IMR-90 (cell line): ENCODE data around the gene DCD.

Experiments
- CTCF ChIP-seq: conservative IDR thresholded peaks from 2 replicates; pipeline ENCODE4 v1.5.1; 2012; ENCODE audit warnings: mild to moderate bottlenecking, low read depth, low read length, improper control_type of control experiment
- FOS ChIP-seq: fragments of 150-350 bp; IDR thresholded peaks from 2 replicates; pipeline ENCODE4 v1.6.1; 2016; ENCODE audit warnings: low read depth, low read length
- MAFK ChIP-seq: IDR thresholded peaks from 2 replicates; pipeline ENCODE4 v1.6.1; 2012; ENCODE audit warnings: low read depth, low read length, improper control_type of control experiment
- MAZ ChIP-seq: IDR thresholded peaks from 2 replicates; pipeline ENCODE4 v1.6.1; 2012; ENCODE audit warnings: low read depth, mild to moderate bottlenecking, low read length, improper control_type of control experiment, moderate library complexity, borderline replicate concordance
- POLR2A ChIP-seq: IDR thresholded peaks from 2 replicates; pipeline ENCODE4 v1.6.1; 2012; ENCODE audit warnings: mild to moderate bottlenecking, low read depth, low read length
- RAD21 ChIP-seq: IDR thresholded peaks from 2 replicates; pipeline ENCODE4 v1.6.1; 2012; ENCODE audit warnings: low read length, improper control_type of control experiment
- RCOR1 ChIP-seq: IDR thresholded peaks from 2 replicates; pipeline ENCODE4 v1.6.1; 2012; ENCODE audit warnings: mild to moderate bottlenecking, low read length, improper control_type of control experiment; ENCODE audit not compliant: insufficient replicate concordance
- RFX5 ChIP-seq: IDR thresholded peaks from 2 replicates; pipeline ENCODE4 v1.8.0; 2012; ENCODE audit warnings: low read depth, mild to moderate bottlenecking, low read length, moderate library complexity
- SMC3 ChIP-seq: fragments of 150-350 bp; IDR thresholded peaks from 2 replicates; pipeline ENCODE4 v1.6.1; 2016; ENCODE audit warnings: low read depth, mild to moderate bottlenecking, antibody characterized with exemption, low read length, moderate library complexity
- USF2 ChIP-seq: fragments of 150-350 bp; IDR thresholded peaks from 2 replicates; pipeline ENCODE4 v1.6.1; 2017; ENCODE audit warnings: mild to moderate bottlenecking, antibody characterized with exemption, low read length, low read depth

GRCh38 chr12:54678131-54678530 is 30.0 kb upstream of the DCD start:
- TF ChIP-seq CTCF, result no peak
- no peak for TF ChIP-seq RCOR1
- no peak for TF ChIP-seq RAD21
- TF ChIP-seq MAZ, result no peak
- TF ChIP-seq RFX5, result no peak
- TF ChIP-seq FOS, result no peak
- TF ChIP-seq SMC3, result no peak
- no peak for TF ChIP-seq MAFK
- no peak for TF ChIP-seq POLR2A
- TF ChIP-seq USF2, result no peak
